ENCODE data around the gene EXO1.

Gene EXO1

DNA sequence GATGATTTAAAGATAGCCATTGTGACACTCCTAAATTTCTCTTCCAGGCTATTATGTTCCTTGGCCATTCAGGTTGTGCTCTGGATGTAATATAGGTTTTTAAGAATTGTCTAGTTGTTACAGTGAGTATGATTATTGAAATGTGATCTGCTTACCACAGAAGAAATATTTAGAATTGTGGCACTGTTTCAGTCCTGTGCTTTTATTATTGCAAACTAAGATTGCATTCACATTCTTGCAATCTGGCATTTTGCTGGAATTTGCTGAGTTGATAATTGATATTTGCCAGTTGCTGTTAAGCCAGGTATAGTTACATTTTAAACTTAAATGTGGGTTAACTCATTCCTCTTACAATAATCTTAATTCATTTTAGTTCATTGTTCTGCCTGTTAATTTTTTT lies 22.3 kb downstream of the EXO1 start:
- H3K27ac ChIP-seq (replicated peaks), result no peak overlapping the region
- DNase-seq (ENCODE audit: low read depth in 1 of 2, low spot score in 1 of 2), result no peak
- TF ChIP-seq GABPA (IDR thresholded peaks at IDR 0.05; ENCODE audit: low read depth) (no peak), REST (IDR thresholded peaks at IDR 0.05; ENCODE audit: insufficient replicate concordance, low read depth) (no peak), SPI1 (IDR thresholded peaks at IDR 0.05; ENCODE audit: borderline replicate concordance, low read depth) (no peak), POLR2AphosphoS5 (IDR thresholded peaks at IDR 0.05; ENCODE audit: low read depth) (no peak), CTCF (IDR thresholded peaks at IDR 0.05; ENCODE audit: insufficient read depth, low read length) (no peak)
- H3K4me3 ChIP-seq (replicated peaks; ENCODE audit: insufficient read depth, low read length), result no peak overlapping the region
- no peaks in the 10 kb centered on the region for H3K27me3 ChIP-seq (ENCODE audit: insufficient read depth, poor library complexity, severe bottlenecking)

DNA sequence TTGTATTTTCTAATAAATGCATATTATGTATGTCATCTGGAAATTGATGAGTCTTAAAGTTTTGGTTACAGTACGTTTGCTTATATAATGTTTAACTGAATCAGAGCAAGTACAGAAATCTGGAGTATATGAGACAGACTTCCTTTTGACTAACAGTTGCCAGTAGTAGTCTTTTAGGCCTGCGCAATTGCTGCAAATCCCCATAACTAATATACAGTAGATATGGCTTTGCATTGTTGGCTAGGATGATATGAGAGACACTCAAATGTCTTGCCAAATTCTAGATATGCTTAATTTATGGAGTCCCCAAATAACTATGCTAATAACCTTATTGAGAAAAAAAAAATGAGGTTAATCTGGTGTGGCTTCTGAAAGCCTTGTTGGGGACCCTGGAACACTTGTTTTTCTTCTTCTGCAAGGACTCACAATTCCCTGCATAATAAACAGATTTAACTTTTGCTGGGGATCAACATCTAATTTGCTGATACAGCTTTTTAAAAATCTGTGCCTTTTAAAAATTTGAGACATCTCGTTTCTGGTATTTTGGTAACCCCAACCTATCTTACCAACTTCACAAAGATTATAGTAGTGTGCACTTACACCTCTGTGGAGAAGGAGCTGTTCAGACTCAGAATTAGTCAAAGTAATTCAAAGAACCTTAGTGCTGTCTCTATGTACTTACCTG lies 22.9 kb downstream of the EXO1 start:
- Histone ChIP-seq H3K27me3 (ENCODE audit: insufficient read depth, poor library complexity, severe bottlenecking) (no peaks in the 10 kb centered on the region), H3K4me3 (replicated peaks; ENCODE audit: insufficient read depth, low read length) (no peak overlapping the region), H3K27ac (replicated peaks) (no peak overlapping the region)
- TF ChIP-seq CTCF (IDR thresholded peaks at IDR 0.05; ENCODE audit: insufficient read depth, low read length) (no peak), SPI1 (IDR thresholded peaks at IDR 0.05; ENCODE audit: borderline replicate concordance, low read depth) (no peak), GABPA (IDR thresholded peaks at IDR 0.05; ENCODE audit: low read depth) (no peak), POLR2AphosphoS5 (IDR thresholded peaks at IDR 0.05; ENCODE audit: low read depth) (no peak)
- no peak for DNase-seq (ENCODE audit: low read depth in 1 of 2, low spot score in 1 of 2)

DNA sequence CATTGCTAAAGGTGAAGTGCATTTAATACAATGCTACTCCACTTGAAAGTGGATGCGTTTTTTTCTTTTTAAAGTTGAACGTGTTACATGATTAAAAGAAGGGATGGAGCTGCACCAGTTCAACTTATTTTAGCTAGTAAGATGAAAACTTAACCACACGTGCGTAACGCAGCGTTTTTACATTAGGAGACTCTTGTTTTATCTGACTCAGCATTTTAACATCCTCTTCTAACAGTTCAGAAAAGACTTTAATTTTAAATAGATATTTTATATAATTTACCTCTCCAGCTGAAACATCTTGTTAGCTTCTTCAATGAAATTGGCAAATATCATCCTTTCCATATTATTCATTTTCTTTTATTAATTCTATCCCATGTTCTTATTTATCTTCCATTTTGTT lies 33.4 kb downstream of the EXO1 start:
- H3K27ac ChIP-seq (replicated peaks), result no peak overlapping the region
- TF ChIP-seq GABPA (IDR thresholded peaks at IDR 0.05; ENCODE audit: low read depth), result no peak
- TF ChIP-seq CTCF (IDR thresholded peaks at IDR 0.05; ENCODE audit: insufficient read depth, low read length), result no peak
- no peak for TF ChIP-seq SPI1 (IDR thresholded peaks at IDR 0.05; ENCODE audit: borderline replicate concordance, low read depth)
- TF ChIP-seq REST (IDR thresholded peaks at IDR 0.05; ENCODE audit: insufficient replicate concordance, low read depth), result no peak
- TF ChIP-seq POLR2AphosphoS5 (IDR thresholded peaks at IDR 0.05; ENCODE audit: low read depth), result no peak
- H3K27me3 ChIP-seq (ENCODE audit: insufficient read depth, poor library complexity, severe bottlenecking), result no peaks in the 10 kb centered on the region
- no peak for DNase-seq (ENCODE audit: low read depth in 1 of 2, low spot score in 1 of 2)
- H3K4me3 ChIP-seq (replicated peaks; ENCODE audit: insufficient read depth, low read length), result no peak overlapping the region

DNA sequence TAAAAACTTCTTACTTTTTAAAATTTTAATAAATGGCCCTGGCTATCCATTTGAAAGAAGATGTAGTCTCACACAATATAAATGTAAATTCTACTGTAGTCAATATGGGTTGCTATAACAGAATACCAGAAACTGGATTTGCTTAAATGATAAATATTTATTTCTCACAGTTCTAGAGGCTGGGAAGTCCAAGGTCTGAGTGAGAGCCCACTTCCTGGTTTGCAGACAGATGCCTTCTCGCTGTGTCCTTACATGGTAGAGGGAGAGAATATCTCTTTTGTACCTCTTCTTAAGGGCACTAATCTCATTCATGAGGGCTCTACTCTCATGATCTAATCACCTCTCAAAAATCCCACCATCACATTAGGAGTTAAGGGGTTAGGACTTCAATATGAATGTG lies 35.2 kb downstream of the EXO1 start:
- TF ChIP-seq CTCF (IDR thresholded peaks at IDR 0.05; ENCODE audit: insufficient read depth, low read length), result no peak
- no peaks in the 10 kb centered on the region for H3K27me3 ChIP-seq (ENCODE audit: insufficient read depth, poor library complexity, severe bottlenecking)
- H3K27ac ChIP-seq (replicated peaks), result no peak overlapping the region
- H3K4me3 ChIP-seq (replicated peaks; ENCODE audit: insufficient read depth, low read length), result no peak overlapping the region
- no peak for DNase-seq (ENCODE audit: low read depth in 1 of 2, low spot score in 1 of 2)

Measured in HL-60 (cell line).